ENCODE results near the gene DMAC2L. TPM values are rescaled to one million over a fixed set of nuclear protein-coding genes. Genes with fewer than 3 reads are reported as not detected.

DMAC2L gene
- total RNA-seq, 1 experiment from 2014 or later, result 8.9 TPM

DNA sequence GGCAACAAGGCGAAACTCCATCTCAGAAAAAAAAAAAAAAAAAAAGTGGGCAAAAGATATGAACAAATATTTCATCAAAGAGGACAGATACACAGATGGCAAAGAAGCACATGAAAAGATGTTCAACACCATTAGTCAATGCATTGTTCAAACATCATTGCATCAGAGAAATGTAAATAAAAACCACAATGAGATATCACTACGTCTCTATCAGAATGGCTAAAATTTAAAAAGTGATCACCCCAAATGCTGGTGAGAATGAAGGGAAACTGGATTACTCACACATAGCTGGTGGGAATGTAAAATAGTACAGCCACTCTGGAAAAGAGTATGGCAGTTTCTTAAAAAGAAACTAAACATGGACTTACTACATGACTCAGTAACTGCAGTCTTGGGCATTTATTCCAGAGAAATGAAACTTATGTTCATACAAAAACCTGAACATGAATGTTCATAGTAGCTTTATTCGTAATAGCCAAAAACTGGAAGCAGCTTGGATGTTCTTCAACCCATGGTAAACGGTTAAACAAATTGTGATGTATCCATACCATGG lies 3.7 kb upstream of the DMAC2L start:
- Histone ChIP-seq H4K20me1 (ENCODE audit: insufficient read depth) (no peaks in the 10 kb centered on the region), H2AFZ (ENCODE audit: low read depth, low read length, poor library complexity, severe bottlenecking) (no peak overlapping the region), H3K9ac (ENCODE audit: low read length) (no peak overlapping the region), H3K4me2 (ENCODE audit: low read length) (no peak overlapping the region), H3K4me1 (ENCODE audit: control insufficient read depth in 1 of 2, insufficient read depth in 2 of 2, low read length in 2 of 2) (peaks cover 0 to 25% of the 10 kb centered on the region in 2 experiments; a peak in 3 of 4 replicates), H3K9me2 (ENCODE audit: insufficient read depth) (no peaks in the 10 kb centered on the region), H3K4me3 (replicated peaks in 1 of 2; ENCODE audit: low read depth in 1 of 2, low read length in 2 of 2) (no peak overlapping the region), H3K27me3 (ENCODE audit: insufficient read depth, low read length) (no peaks in the 10 kb centered on the region), H3K9me3 (ENCODE audit: control insufficient read depth in 1 of 2, insufficient read depth in 1 of 2, low read depth in 1 of 2, low read length in 2 of 2) (no peaks in the 10 kb centered on the region), H3K79me2 (ENCODE audit: insufficient read depth, low read length) (peaks cover 67% of the 10 kb centered on the region), H3K36me3 (ENCODE audit: control insufficient read depth in 1 of 2, insufficient read depth in 2 of 2, low read length in 2 of 2) (no peaks in the 10 kb centered on the region; a peak in 1 of 4 replicates), H3K27ac (ENCODE audit: low read depth, low read length) (no peak overlapping the region)
- no TSS peak for BruUV-seq (replicated peaks)
- intact Hi-C loops (cut with micrococcal nuclease), result no loop called here
- DNase-seq (ENCODE audit: low read depth, low spot score) (no peak), ATAC-seq (no peak)
- ChIA-PET RAD21 (ENCODE audit: low non-redundant PET in 1 of 2, low total read pairs in 2 of 2, uncharacterized antibody in 2 of 2, unreplicated experiment in 2 of 2) (no interaction called here), POLR2A (no interaction called here), CTCF (interaction anchor here (1.2 kb wide), 1 partner anchor 10 kb away, joined by 3 read pairs; no protein-coding TSS in a partner anchor)
- TF ChIP-seq SP1 (IDR thresholded peaks at IDR 0.05; ENCODE audit: low read depth), result no peak
- TF ChIP-seq, protein P1, sequence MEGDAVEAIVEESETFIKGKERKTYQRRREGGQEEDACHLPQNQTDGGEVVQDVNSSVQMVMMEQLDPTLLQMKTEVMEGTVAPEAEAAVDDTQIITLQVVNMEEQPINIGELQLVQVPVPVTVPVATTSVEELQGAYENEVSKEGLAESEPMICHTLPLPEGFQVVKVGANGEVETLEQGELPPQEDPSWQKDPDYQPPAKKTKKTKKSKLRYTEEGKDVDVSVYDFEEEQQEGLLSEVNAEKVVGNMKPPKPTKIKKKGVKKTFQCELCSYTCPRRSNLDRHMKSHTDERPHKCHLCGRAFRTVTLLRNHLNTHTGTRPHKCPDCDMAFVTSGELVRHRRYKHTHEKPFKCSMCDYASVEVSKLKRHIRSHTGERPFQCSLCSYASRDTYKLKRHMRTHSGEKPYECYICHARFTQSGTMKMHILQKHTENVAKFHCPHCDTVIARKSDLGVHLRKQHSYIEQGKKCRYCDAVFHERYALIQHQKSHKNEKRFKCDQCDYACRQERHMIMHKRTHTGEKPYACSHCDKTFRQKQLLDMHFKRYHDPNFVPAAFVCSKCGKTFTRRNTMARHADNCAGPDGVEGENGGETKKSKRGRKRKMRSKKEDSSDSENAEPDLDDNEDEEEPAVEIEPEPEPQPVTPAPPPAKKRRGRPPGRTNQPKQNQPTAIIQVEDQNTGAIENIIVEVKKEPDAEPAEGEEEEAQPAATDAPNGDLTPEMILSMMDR (IDR thresholded peaks at IDR 0.05 in 2 of 3, conservative IDR thresholded peaks at IDR 0.05 in 1 of 3; ENCODE audit: borderline replicate concordance in 1 of 3, insufficient read depth in 1 of 3, low read depth in 2 of 3, low read length in 2 of 3), result no peak
- TF ChIP-seq FOSL1 (IDR thresholded peaks at IDR 0.05; ENCODE audit: low read depth), result no peak
- no peak for TF ChIP-seq CEBPB (IDR thresholded peaks at IDR 0.05; ENCODE audit: low read depth)
- no peak for TF ChIP-seq POLR2AphosphoS5 (IDR thresholded peaks at IDR 0.05; ENCODE audit: low read depth, low read length)
- TF ChIP-seq SRF (IDR thresholded peaks at IDR 0.05; ENCODE audit: low read depth), result no peak
- TF ChIP-seq, protein P2, sequence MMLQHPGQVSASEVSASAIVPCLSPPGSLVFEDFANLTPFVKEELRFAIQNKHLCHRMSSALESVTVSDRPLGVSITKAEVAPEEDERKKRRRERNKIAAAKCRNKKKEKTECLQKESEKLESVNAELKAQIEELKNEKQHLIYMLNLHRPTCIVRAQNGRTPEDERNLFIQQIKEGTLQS (IDR thresholded peaks at IDR 0.05), result no peak
- TF ChIP-seq ZNF274 (IDR thresholded peaks at IDR 0.05; ENCODE audit: low read depth, low read length), result no peak
- no peak for TF ChIP-seq EGR1 (IDR thresholded peaks at IDR 0.05; ENCODE audit: low read depth)
- no peak for TF ChIP-seq SIN3A (IDR thresholded peaks at IDR 0.05; ENCODE audit: low read depth)
- no peak for TF ChIP-seq CBX3 (IDR thresholded peaks at IDR 0.05; ENCODE audit: low read depth)
- TF ChIP-seq YY1 (IDR thresholded peaks at IDR 0.05; ENCODE audit: extremely low read depth, insufficient replicate concordance, low read depth, low read length), result no peak
- TF ChIP-seq ELF1 (IDR thresholded peaks at IDR 0.05; ENCODE audit: borderline replicate concordance, low read depth), result no peak
- no peak for TF ChIP-seq ZFX (IDR thresholded peaks at IDR 0.05)
- TF ChIP-seq, protein P3, sequence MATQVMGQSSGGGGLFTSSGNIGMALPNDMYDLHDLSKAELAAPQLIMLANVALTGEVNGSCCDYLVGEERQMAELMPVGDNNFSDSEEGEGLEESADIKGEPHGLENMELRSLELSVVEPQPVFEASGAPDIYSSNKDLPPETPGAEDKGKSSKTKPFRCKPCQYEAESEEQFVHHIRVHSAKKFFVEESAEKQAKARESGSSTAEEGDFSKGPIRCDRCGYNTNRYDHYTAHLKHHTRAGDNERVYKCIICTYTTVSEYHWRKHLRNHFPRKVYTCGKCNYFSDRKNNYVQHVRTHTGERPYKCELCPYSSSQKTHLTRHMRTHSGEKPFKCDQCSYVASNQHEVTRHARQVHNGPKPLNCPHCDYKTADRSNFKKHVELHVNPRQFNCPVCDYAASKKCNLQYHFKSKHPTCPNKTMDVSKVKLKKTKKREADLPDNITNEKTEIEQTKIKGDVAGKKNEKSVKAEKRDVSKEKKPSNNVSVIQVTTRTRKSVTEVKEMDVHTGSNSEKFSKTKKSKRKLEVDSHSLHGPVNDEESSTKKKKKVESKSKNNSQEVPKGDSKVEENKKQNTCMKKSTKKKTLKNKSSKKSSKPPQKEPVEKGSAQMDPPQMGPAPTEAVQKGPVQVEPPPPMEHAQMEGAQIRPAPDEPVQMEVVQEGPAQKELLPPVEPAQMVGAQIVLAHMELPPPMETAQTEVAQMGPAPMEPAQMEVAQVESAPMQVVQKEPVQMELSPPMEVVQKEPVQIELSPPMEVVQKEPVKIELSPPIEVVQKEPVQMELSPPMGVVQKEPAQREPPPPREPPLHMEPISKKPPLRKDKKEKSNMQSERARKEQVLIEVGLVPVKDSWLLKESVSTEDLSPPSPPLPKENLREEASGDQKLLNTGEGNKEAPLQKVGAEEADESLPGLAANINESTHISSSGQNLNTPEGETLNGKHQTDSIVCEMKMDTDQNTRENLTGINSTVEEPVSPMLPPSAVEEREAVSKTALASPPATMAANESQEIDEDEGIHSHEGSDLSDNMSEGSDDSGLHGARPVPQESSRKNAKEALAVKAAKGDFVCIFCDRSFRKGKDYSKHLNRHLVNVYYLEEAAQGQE (IDR thresholded peaks at IDR 0.05; ENCODE audit: low read depth), result no peak
- TF ChIP-seq EZH2 (IDR thresholded peaks at IDR 0.05), result no peak
- TF ChIP-seq POLR2A (IDR thresholded peaks at IDR 0.05; ENCODE audit: borderline replicate concordance, extremely low read depth, insufficient read depth, insufficient read length), result no peak
- TF ChIP-seq, protein P4, sequence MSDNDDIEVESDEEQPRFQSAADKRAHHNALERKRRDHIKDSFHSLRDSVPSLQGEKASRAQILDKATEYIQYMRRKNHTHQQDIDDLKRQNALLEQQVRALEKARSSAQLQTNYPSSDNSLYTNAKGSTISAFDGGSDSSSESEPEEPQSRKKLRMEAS (IDR thresholded peaks at IDR 0.05), result no peak
